ENCODE results near the gene MAS1. TPM values are rescaled to one million over a fixed set of nuclear protein-coding genes. Genes with fewer than 3 reads are reported as not detected.

The MAS1 gene
- total and polyA plus RNA-seq, 10 of the 15 experiments (the other 5 are each of a cell fraction or from before 2014, with no cell fraction given): under 0.01 to 0.08 TPM; not detected in 8

DNA sequence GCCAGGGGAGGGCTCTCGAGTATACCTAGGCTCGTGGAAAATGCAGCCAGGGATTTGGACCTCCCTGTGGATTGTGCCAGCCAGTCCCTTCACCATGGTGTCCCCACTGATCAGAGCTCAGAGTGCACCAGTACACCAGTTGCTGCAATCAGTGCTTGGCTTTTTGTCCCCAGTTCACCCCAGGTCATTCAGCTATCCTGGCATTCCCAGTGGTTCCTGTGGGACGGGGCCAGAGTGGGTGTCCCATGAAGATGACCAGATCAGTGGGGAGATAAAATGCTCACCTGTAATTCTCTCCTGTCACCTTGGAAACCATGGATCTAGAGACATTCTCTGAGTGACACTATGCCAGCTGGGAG lies 23.8 kb downstream of the MAS1 start:
- Histone ChIP-seq H3K4me2 (ENCODE audit: control insufficient read depth, insufficient read depth) (no peak overlapping the region), H4K20me1 (ENCODE audit: control insufficient read depth, insufficient read depth) (no peaks in the 10 kb centered on the region), H3K79me2 (ENCODE audit: control insufficient read depth, insufficient read depth, low read length) (no peaks in the 10 kb centered on the region), H3K9me3 (replicated peaks; ENCODE audit: control insufficient read depth, insufficient read depth, low read length) (no peaks in the 10 kb centered on the region; the same call in 2 of the 3 replicates), H3K4me1 (ENCODE audit: control insufficient read depth, insufficient read depth, low read length) (peaks cover 6% of the 10 kb centered on the region), H3K36me3 (ENCODE audit: control insufficient read depth in 2 of 2, insufficient read depth in 2 of 2, low read length in 1 of 2) (no peaks in the 10 kb centered on the region), H3K4me3 (no peak overlapping the region), H3K27me3 (replicated peaks in 1 of 2; ENCODE audit: control insufficient read depth in 2 of 2, insufficient read depth in 2 of 2, low read length in 1 of 2) (no peaks in the 10 kb centered on the region; a peak in 1 of 4 replicates), H3K27ac (ENCODE audit: control insufficient read depth, insufficient read depth) (no peak overlapping the region), H2AFZ (ENCODE audit: control insufficient read depth, low read depth, low read length) (no peak overlapping the region), H3K9ac (ENCODE audit: control insufficient read depth, insufficient read depth, low read length) (no peak overlapping the region)
- ChIA-PET RAD21 (ENCODE audit: unreplicated experiment) (interaction anchor here (1.1 to 3.2 kb wide), 2 partner anchors 9 to 16 kb away, joined by 7 to 26 read pairs; no protein-coding TSS in a partner anchor), POLR2A (interaction anchor here (1.4 to 2.8 kb wide), 4 partner anchors 11 to 28 kb away, joined by 6 to 10 read pairs (median 6); no protein-coding TSS in a partner anchor), SMC1A (ENCODE audit: uncharacterized antibody, unreplicated experiment) (interaction anchor here (0.8 to 3.6 kb wide), 11 partner anchors 9 to 68 kb away, joined by 3 to 39 read pairs (median 4); no protein-coding TSS in a partner anchor), CTCF (interaction anchor here (4.9 kb wide), 1 partner anchor 15 kb away, joined by 26 read pairs; no protein-coding TSS in a partner anchor)
- 0 out of 2 replicates have a peak, but pooled peaks have one; percentile 10 for TF ChIP-seq IKZF1 (conservative IDR thresholded peaks at IDR 0.05)
- no peak for TF ChIP-seq POLR2AphosphoS2 (IDR thresholded peaks at IDR 0.05; ENCODE audit: low read depth, low read length)
- FAIRE-seq (no peak), DNase-seq (ENCODE audit: low read depth, low spot score) (no peak), ATAC-seq (peak; percentile 28)
- BruUV-seq (replicated peaks): no TSS peak
- 2% methylated on average over 3 of the region's 3 CpGs for WGBS (ENCODE audit: insufficient coverage, insufficient replicate concordance, low lambda C conversion rate, missing lambda C conversion rate)
- intact Hi-C loops (cut with micrococcal nuclease; ENCODE audit: unreplicated experiment) (no loop called here), in situ Hi-C loops (cut with MboI) (no loop called here)

DNA sequence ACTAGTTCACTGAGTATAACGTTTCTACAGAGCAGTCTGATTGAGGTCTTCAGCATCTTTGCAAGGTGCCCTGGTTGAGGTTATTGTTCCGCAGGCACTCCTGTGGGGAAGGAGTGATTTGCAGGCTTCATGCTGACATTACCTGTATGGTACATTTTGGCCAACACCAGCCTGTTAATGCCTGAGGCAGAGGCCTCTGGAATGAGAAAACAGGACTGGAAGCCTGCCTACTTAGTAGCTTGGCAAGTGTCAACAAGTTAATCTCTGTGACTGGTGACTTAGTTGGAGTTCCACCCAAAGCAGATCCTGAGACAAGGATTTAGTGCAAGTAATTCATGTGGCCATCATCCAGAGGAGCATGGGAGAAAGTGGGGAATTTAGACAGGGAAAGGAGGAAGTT lies 24.6 kb downstream of the MAS1 start:
- POLR2A ChIA-PET: interaction anchor here (1.4 to 2.8 kb wide), 2 partner anchors 10 to 14 kb away, joined by 6 to 10 read pairs; no protein-coding TSS in a partner anchor
- WGBS (ENCODE audit: insufficient coverage, insufficient replicate concordance, low lambda C conversion rate, missing lambda C conversion rate): 49% methylated on average over 2 of the region's 2 CpGs
- CTCF ChIA-PET: interaction anchor here (4.9 kb wide), 1 partner anchor 14 kb away, joined by 26 read pairs; no protein-coding TSS in a partner anchor
- TF ChIP-seq NBN (IDR thresholded peaks at IDR 0.05): no peak
- TF ChIP-seq, protein P1, sequence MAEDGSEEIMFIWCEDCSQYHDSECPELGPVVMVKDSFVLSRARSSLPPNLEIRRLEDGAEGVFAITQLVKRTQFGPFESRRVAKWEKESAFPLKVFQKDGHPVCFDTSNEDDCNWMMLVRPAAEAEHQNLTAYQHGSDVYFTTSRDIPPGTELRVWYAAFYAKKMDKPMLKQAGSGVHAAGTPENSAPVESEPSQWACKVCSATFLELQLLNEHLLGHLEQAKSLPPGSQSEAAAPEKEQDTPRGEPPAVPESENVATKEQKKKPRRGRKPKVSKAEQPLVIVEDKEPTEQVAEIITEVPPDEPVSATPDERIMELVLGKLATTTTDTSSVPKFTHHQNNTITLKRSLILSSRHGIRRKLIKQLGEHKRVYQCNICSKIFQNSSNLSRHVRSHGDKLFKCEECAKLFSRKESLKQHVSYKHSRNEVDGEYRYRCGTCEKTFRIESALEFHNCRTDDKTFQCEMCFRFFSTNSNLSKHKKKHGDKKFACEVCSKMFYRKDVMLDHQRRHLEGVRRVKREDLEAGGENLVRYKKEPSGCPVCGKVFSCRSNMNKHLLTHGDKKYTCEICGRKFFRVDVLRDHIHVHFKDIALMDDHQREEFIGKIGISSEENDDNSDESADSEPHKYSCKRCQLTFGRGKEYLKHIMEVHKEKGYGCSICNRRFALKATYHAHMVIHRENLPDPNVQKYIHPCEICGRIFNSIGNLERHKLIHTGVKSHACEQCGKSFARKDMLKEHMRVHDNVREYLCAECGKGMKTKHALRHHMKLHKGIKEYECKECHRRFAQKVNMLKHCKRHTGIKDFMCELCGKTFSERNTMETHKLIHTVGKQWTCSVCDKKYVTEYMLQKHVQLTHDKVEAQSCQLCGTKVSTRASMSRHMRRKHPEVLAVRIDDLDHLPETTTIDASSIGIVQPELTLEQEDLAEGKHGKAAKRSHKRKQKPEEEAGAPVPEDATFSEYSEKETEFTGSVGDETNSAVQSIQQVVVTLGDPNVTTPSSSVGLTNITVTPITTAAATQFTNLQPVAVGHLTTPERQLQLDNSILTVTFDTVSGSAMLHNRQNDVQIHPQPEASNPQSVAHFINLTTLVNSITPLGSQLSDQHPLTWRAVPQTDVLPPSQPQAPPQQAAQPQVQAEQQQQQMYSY (CRISPR knock-in tag; IDR thresholded peaks at IDR 0.05): no peak
- TF ChIP-seq, protein P2, sequence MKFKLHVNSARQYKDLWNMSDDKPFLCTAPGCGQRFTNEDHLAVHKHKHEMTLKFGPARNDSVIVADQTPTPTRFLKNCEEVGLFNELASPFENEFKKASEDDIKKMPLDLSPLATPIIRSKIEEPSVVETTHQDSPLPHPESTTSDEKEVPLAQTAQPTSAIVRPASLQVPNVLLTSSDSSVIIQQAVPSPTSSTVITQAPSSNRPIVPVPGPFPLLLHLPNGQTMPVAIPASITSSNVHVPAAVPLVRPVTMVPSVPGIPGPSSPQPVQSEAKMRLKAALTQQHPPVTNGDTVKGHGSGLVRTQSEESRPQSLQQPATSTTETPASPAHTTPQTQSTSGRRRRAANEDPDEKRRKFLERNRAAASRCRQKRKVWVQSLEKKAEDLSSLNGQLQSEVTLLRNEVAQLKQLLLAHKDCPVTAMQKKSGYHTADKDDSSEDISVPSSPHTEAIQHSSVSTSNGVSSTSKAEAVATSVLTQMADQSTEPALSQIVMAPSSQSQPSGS (IDR thresholded peaks at IDR 0.05; ENCODE audit: low read length): no peak
- TF ChIP-seq MEF2B (IDR thresholded peaks at IDR 0.05; ENCODE audit: partially characterized antibody, poor library complexity, severe bottlenecking): no peak
- TF ChIP-seq KDM1A (IDR thresholded peaks at IDR 0.05; ENCODE audit: borderline replicate concordance): no peak

More for the DNA sequence above, 24.6 kb downstream of the MAS1 start:
- SMC1A ChIA-PET (ENCODE audit: uncharacterized antibody, unreplicated experiment): interaction anchor here (1.3 to 3.6 kb wide), 5 partner anchors 11 to 67 kb away, joined by 3 to 39 read pairs (median 7); no protein-coding TSS in a partner anchor
- no peak for FAIRE-seq
- no peak for DNase-seq (ENCODE audit: low read depth, low spot score)
- H3K4me1 ChIP-seq (ENCODE audit: control insufficient read depth, insufficient read depth, low read length): peaks cover 6% of the 10 kb centered on the region
- no peak overlapping the region for H2AFZ ChIP-seq (ENCODE audit: control insufficient read depth, low read depth, low read length)
- no peak overlapping the region for H3K4me3 ChIP-seq
- no peaks in the 10 kb centered on the region for H3K36me3 ChIP-seq (ENCODE audit: control insufficient read depth in 2 of 2, insufficient read depth in 2 of 2, low read length in 1 of 2)
- no peak overlapping the region for H3K9ac ChIP-seq (ENCODE audit: control insufficient read depth, insufficient read depth, low read length)
- H4K20me1 ChIP-seq (ENCODE audit: control insufficient read depth, insufficient read depth): no peaks in the 10 kb centered on the region
- RAD21 ChIA-PET (ENCODE audit: unreplicated experiment): interaction anchor here (0.9 to 3.2 kb wide), 2 partner anchors 9 to 15 kb away, joined by 3 to 26 read pairs; no protein-coding TSS in a partner anchor
- H3K27ac ChIP-seq (ENCODE audit: control insufficient read depth, insufficient read depth): no peak overlapping the region
- H3K4me2 ChIP-seq (ENCODE audit: control insufficient read depth, insufficient read depth): no peak overlapping the region
- H3K79me2 ChIP-seq (ENCODE audit: control insufficient read depth, insufficient read depth, low read length): no peaks in the 10 kb centered on the region
- H3K27me3 ChIP-seq (replicated peaks in 1 of 2; ENCODE audit: control insufficient read depth in 2 of 2, insufficient read depth in 2 of 2, low read length in 1 of 2): no peaks in the 10 kb centered on the region; a peak in 1 of 4 replicates
- intact Hi-C loops (cut with micrococcal nuclease; ENCODE audit: unreplicated experiment): no loop called here
- ATAC-seq: no peak
- in situ Hi-C loops (cut with MboI): no loop called here
- no TSS peak for BruUV-seq (replicated peaks)
- no peaks in the 10 kb centered on the region for H3K9me3 ChIP-seq (replicated peaks; ENCODE audit: control insufficient read depth, insufficient read depth, low read length)

Data from GM12878 (cell line).